RWPE1 (cell line): ENCODE measurements around the gene PSMB2.

ENCODE experiments used
- CTCF ChIA-PET: fragments of 350-600 bp; sonication (Branson Sonifier 250); formaldehyde crosslinking; extraction: SDS; loops from one replicate; lab custom pipeline; 2021; lab: Yijun Ruan, JAX
- POLR2A ChIA-PET: fragments of 400-600 bp; formaldehyde crosslinking; extraction: SDS; loops from one replicate; lab custom pipeline; 2020; ENCODE audit warnings: antibody characterized with exemption; ENCODE audit not compliant: low non-redundant PET; lab: Yijun Ruan, JAX
- DNase-seq: peaks from one replicate; pipeline ENCODE4 v3.0.0; 2012; ENCODE audit warnings: low spot score
- H3K27ac ChIP-seq: fragments of 450-650 bp; 2 replicates; pipeline ENCODE4 v1.5.1; 2017
- TF ChIP-seq, protein P1 (sequence below): fragments of 450-650 bp; conservative IDR thresholded peaks from 2 replicates; pipeline ENCODE4 v1.5.1; 2017; ENCODE audit warnings: low read depth, mild to moderate bottlenecking

The PSMB2 gene

GRCh38 chr1:35619237-35620121, 21.8 kb downstream of the PSMB2 start:
- POLR2A ChIA-PET: no interaction called here
- no peak overlapping the region for H3K27ac ChIP-seq
- TF ChIP-seq, protein P1, sequence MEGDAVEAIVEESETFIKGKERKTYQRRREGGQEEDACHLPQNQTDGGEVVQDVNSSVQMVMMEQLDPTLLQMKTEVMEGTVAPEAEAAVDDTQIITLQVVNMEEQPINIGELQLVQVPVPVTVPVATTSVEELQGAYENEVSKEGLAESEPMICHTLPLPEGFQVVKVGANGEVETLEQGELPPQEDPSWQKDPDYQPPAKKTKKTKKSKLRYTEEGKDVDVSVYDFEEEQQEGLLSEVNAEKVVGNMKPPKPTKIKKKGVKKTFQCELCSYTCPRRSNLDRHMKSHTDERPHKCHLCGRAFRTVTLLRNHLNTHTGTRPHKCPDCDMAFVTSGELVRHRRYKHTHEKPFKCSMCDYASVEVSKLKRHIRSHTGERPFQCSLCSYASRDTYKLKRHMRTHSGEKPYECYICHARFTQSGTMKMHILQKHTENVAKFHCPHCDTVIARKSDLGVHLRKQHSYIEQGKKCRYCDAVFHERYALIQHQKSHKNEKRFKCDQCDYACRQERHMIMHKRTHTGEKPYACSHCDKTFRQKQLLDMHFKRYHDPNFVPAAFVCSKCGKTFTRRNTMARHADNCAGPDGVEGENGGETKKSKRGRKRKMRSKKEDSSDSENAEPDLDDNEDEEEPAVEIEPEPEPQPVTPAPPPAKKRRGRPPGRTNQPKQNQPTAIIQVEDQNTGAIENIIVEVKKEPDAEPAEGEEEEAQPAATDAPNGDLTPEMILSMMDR: no peak
- DNase-seq: no peak
- CTCF ChIA-PET: interaction anchor here (0.6 kb wide), 2 partner anchors 93 to 111 kb away, joined by 3 to 7 read pairs; no protein-coding TSS in a partner anchor

- POLR2A ChIA-PET: no interaction called here
- TF ChIP-seq, protein P1: no peak
- CTCF ChIA-PET: no interaction called here
These were observed 25.9 kb downstream of the PSMB2 start for GRCh38 chr1:35615440-35615839.

DNA sequence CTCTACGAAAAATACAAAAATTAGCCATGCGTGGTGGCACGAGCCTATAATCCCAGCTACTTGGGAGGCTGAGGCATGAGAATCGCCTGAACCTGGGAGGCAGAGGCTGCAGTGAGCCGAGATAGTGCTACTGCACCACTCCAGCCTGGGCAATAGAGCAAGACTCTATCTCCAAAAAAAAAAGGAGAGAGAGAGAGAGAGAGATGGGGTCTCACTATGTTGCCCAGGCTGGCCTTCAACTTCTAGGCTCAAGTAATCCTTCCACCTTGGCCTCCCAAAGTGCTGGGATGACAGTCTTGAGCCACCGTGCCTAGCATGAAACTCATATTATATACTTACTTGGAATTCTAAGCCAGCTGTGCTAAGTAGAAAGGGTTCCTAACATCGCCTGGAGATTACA, 29.7 kb downstream of the PSMB2 start:
- TF ChIP-seq, protein P1: no peak
- ChIA-PET POLR2A (no interaction called here), CTCF (no interaction called here)
- no peak for DNase-seq
- no peak overlapping the region for H3K27ac ChIP-seq

More at GRCh38 chr1:35615440-35615839, 25.9 kb downstream of the PSMB2 start:
- DNase-seq: no peak
- no peak overlapping the region for H3K27ac ChIP-seq

DNA sequence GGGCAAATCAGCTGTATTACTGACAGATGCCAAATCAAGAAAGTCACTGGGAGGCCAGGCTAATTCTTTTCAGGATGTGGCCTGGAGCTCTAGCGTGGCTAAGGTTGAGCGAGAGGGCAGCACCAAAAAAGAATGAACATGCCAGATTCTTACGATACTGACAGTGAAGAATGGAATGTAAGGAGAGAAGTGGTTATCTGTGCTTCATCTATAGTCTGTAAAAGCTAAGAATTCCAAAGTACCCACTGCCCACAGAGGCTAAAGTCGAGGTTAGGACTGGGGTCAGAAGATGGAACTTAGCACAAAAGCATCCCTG, 35.5 kb downstream of the PSMB2 start:
- ChIA-PET CTCF (no interaction called here), POLR2A (no interaction called here)
- no peak overlapping the region for H3K27ac ChIP-seq
- TF ChIP-seq, protein P1: no peak
- DNase-seq: no peak

- TF ChIP-seq, protein P1: no peak
- ChIA-PET CTCF (no interaction called here), POLR2A (no interaction called here)
- no peak for DNase-seq
- H3K27ac ChIP-seq: no peak overlapping the region
These were observed 36.1 kb downstream of the PSMB2 start for GRCh38 chr1:35605071-35605866.

DNA sequence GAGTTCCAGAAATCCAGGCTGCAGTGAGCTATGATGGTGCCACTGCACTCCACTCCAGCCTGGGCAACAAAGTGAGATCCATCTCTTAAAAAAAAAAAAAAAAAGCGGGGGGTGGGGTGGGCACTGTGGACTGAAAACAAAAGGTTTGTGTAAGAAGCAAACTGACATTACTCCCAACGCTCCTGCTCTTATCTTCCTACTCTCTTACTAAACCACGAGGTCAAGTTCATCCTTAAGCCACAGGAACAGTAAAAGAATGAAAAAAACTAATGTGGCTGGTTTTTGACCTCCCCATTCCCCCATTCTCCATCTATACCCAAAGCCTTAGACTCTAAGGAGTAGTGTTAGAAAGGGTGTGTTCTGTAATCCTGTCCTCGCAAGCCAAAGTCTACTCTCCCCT, 37.4 kb downstream of the PSMB2 start:
- no peak overlapping the region for H3K27ac ChIP-seq
- DNase-seq: no peak
- POLR2A ChIA-PET: no interaction called here
- TF ChIP-seq, protein P1: no peak
- CTCF ChIA-PET: interaction anchor here (0.7 kb wide), 1 partner anchor 58 kb away, joined by 3 read pairs; no protein-coding TSS in a partner anchor
